ENCODE measurements around the gene GCN1. TPM values are rescaled to one million over a fixed set of nuclear protein-coding genes. Genes with fewer than 3 reads are reported as not detected.

GCN1 gene
- total RNA-seq, 1 experiment from 2014 or later: 47.4 TPM

- no peak for DNase-seq (ENCODE audit: low read depth in 1 of 2, low spot score in 2 of 2)
- no peaks in the 10 kb centered on the region for H3K4me1 ChIP-seq (replicated peaks)
- no peaks in the 10 kb centered on the region for H3K9me3 ChIP-seq (replicated peaks)
- peaks cover 45% of the 10 kb centered on the region for H3K36me3 ChIP-seq
- no peak overlapping the region for H3K4me3 ChIP-seq
- H3K27ac ChIP-seq: no peak overlapping the region
- H3K27me3 ChIP-seq (replicated peaks): no peaks in the 10 kb centered on the region
These were observed 99.2 kb downstream of the GCN1 start for GRCh38 chr12:120095331-120095730.

DNA sequence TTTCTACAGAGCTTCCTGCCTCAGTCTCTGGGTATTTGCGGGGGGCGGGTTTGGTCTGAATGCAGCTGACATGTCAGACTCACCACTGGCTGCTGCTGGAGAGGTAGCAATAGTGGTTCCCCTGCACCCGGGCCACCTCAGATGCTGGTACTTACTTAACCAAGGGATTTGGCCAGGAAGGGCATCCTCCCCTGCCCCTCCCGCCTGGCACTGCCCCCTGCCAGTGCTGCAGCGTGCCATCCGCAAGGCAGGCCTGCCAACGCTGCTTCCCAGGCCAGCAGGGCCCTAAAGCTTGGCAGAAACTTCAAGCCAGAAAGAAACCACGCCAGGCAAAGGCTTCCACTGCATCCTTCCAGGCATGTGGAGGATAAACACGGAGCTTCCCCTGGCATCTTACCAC lies 100.0 kb downstream of the GCN1 start:
- DNase-seq (ENCODE audit: low read depth in 1 of 2, low spot score in 2 of 2): no peak
- H3K27me3 ChIP-seq (replicated peaks): no peaks in the 10 kb centered on the region
- no peaks in the 10 kb centered on the region for H3K4me1 ChIP-seq (replicated peaks)
- no peak overlapping the region for H3K27ac ChIP-seq
- H3K9me3 ChIP-seq (replicated peaks): no peaks in the 10 kb centered on the region
- H3K4me3 ChIP-seq: no peak overlapping the region
- H3K36me3 ChIP-seq: peaks cover 38% of the 10 kb centered on the region

- H3K4me3 ChIP-seq: no peak overlapping the region
- no peak for DNase-seq (ENCODE audit: low read depth in 1 of 2, low spot score in 2 of 2)
- no peak overlapping the region for H3K27ac ChIP-seq
These were observed 100.7 kb downstream of the GCN1 start for GRCh38 chr12:120093592-120094355.

DNA sequence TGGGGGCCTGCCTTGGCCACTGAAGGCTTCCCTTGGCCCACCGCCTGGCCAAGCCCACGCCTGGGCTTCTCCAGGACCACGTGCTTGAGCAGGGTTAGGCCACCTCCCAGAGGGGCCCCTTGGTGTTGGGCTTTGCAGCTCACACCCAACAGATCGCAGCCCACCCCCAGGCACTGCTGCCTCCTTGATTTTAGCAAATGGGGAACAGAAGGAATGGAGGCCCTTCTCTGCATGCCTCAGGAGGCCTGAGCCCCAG lies 101.3 kb downstream of the GCN1 start:
- H3K4me1 ChIP-seq (replicated peaks): no peaks in the 10 kb centered on the region
- DNase-seq (ENCODE audit: low read depth in 1 of 2, low spot score in 2 of 2): no peak

More at GRCh38 chr12:120093592-120094355, 100.7 kb downstream of the GCN1 start:
- H3K36me3 ChIP-seq: peaks cover 33% of the 10 kb centered on the region
- no peaks in the 10 kb centered on the region for H3K27me3 ChIP-seq (replicated peaks)
- H3K9me3 ChIP-seq (replicated peaks): no peaks in the 10 kb centered on the region
- no peaks in the 10 kb centered on the region for H3K4me1 ChIP-seq (replicated peaks)

DNA sequence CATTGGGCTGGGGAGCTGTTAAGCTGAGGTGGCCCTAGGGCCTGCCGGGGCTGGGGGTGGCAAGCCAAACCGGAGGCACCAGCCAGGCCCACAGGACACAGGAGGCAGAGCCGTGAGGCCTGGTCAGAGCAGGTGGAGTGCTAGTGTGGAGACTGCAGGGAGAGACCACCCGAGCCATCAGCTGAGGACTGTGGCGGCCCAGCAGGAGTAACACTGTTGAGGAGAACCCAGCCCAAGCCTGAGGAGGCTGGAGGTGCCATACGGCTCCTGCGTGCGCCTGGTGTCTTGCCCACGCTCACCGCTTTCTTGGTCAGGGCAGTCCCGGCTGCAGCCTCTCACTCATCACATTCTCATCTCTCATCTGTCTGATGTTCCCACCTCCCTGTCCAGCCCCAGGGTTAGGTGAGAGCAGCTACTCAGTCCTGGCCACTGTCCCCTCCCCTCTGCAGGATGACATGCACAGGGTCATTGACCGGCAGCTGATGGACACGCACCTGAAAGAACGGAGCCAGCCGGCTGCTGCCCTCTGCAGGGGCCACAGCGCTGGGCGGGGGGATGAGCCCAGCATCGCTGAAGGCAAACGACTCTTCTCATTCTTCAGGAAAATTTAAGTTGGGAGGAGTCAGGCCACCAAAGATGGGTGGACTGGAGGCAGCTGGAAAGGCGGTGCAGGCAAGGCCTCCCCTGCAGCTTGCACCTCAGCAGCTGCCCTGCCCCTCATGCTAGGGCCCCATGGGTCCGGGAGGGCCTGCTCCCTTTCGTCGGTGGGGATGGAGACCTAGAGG lies 101.8 kb downstream of the GCN1 start:
- H3K27ac ChIP-seq: no peak overlapping the region
- H3K36me3 ChIP-seq: peaks cover 24% of the 10 kb centered on the region
- no peak for DNase-seq (ENCODE audit: low read depth in 1 of 2, low spot score in 2 of 2)
- no peak overlapping the region for H3K4me3 ChIP-seq
- H3K4me1 ChIP-seq (replicated peaks): no peaks in the 10 kb centered on the region; the same call in 1 of the 2 replicates
- H3K9me3 ChIP-seq (replicated peaks): no peaks in the 10 kb centered on the region
- H3K27me3 ChIP-seq (replicated peaks): no peaks in the 10 kb centered on the region

More for the DNA sequence above, 101.3 kb downstream of the GCN1 start:
- H3K27me3 ChIP-seq (replicated peaks): no peaks in the 10 kb centered on the region
- no peak overlapping the region for H3K4me3 ChIP-seq
- H3K9me3 ChIP-seq (replicated peaks): no peaks in the 10 kb centered on the region
- H3K27ac ChIP-seq: no peak overlapping the region
- peaks cover 27% of the 10 kb centered on the region for H3K36me3 ChIP-seq

- peaks cover 10% of the 10 kb centered on the region for H3K4me1 ChIP-seq (replicated peaks)
- peaks cover 14% of the 10 kb centered on the region for H3K36me3 ChIP-seq
- H3K4me3 ChIP-seq: no peak overlapping the region
- H3K27ac ChIP-seq: no peak overlapping the region
- no peak for DNase-seq (ENCODE audit: low read depth in 1 of 2, low spot score in 2 of 2)
- H3K27me3 ChIP-seq (replicated peaks): no peaks in the 10 kb centered on the region
- H3K9me3 ChIP-seq (replicated peaks): no peaks in the 10 kb centered on the region
These were observed 103.0 kb downstream of the GCN1 start for GRCh38 chr12:120091371-120092090.

DNA sequence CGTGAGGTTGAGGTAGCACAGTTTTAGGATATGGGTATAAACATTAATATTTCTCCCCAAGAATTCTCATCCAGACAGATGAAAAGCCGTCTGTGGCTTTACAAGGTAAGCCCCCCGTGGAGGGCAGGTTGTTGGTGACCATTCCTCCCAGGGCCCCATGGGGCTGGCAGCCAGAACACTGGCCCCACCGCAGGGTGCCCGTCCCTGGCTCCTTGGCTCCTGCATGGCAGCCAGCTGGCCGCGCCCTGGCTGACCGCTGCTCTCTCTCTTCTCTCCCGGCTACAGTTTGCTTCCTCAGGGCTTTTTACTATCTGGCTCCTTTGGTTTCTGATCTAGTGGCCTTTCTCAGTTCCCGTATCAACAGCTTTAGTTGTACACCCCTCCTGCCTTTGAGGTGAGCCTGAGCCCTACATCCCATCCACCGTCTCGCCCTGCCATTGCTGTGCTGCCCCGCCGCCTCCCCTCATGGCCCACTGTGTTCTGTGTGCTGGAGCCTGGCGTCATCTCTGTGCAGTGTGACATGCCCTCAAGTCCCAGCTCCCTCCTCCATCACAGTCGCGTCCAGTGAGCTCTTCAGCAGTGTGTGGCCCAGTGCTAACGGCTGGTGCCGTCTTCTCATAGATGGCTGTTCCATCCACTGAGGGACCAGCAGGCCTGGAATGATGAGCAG lies 103.8 kb downstream of the GCN1 start:
- no peak for DNase-seq (ENCODE audit: low read depth in 1 of 2, low spot score in 2 of 2)
- no peak overlapping the region for H3K4me3 ChIP-seq
- H3K27ac ChIP-seq: no peak overlapping the region
- peaks cover 12% of the 10 kb centered on the region for H3K4me1 ChIP-seq (replicated peaks)
- no peaks in the 10 kb centered on the region for H3K9me3 ChIP-seq (replicated peaks)
- peaks cover 6% of the 10 kb centered on the region; the same call in 1 of the 2 replicates for H3K36me3 ChIP-seq
- H3K27me3 ChIP-seq (replicated peaks): no peaks in the 10 kb centered on the region

DNA sequence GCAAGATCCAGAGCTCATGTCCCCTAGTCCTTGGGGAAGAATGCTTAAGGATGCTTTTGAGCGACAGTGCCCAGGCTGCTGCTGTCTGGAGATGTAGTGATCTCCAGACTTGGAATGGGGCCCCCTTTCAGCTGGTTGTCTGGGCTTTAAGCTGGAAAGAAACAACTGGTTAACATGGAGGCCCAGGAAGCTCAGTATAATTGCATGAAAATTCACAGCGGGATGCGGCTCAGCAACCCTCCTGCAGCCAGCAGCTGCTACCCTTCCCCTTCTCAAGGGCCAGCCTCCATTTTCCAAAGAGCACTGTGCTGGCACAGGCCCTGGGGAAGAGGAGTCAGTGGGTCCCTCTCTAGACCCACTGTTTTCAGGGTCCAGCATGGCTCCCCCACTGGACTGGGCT lies 104.3 kb downstream of the GCN1 start:
- DNase-seq (ENCODE audit: low read depth in 1 of 2, low spot score in 2 of 2): no peak
- H3K9me3 ChIP-seq (replicated peaks): no peaks in the 10 kb centered on the region
- H3K4me3 ChIP-seq: no peak overlapping the region

GRCh38 chr12:120089796-120090195 lies 104.7 kb downstream of the GCN1 start:
- 0 out of 2 replicates have a peak, but pooled peaks cover 5% of the 10 kb centered on the region for H3K36me3 ChIP-seq
- H3K4me1 ChIP-seq (replicated peaks): peaks cover 12% of the 10 kb centered on the region
- H3K9me3 ChIP-seq (replicated peaks): no peaks in the 10 kb centered on the region
- H3K27ac ChIP-seq: no peak overlapping the region
- no peak overlapping the region for H3K4me3 ChIP-seq
- no peak for DNase-seq (ENCODE audit: low read depth in 1 of 2, low spot score in 2 of 2)
- H3K27me3 ChIP-seq (replicated peaks): no peaks in the 10 kb centered on the region

More for the DNA sequence above, 104.3 kb downstream of the GCN1 start:
- peaks cover 12% of the 10 kb centered on the region for H3K4me1 ChIP-seq (replicated peaks)
- H3K36me3 ChIP-seq: 0 out of 2 replicates have a peak, but pooled peaks cover 5% of the 10 kb centered on the region
- H3K27ac ChIP-seq: no peak overlapping the region
- H3K27me3 ChIP-seq (replicated peaks): no peaks in the 10 kb centered on the region

DNA sequence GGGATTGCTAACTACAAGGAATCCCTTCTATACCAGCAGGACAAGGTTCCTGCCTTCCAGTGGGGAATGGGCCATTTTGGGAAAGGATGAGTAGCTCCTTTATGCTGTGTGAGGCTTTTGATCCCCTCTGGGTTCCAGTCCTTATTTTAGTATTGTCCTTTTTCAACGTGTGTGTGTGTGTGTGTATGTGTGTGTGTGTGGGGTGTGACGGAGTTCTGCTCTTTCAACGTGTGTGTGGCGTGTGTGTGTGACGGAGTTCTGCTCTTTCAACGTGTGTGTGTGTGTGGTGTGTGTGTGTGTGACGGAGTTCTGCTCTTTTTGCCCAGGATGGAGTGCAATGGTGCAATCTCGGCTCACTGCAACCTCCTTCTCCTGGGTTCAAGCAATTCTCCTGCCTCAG lies 105.4 kb downstream of the GCN1 start:
- Histone ChIP-seq H3K4me1 (replicated peaks) (peaks cover 12% of the 10 kb centered on the region), H3K4me3 (no peak overlapping the region), H3K27ac (no peak overlapping the region), H3K27me3 (replicated peaks) (no peaks in the 10 kb centered on the region), H3K36me3 (0 out of 2 replicates have a peak, but pooled peaks cover 2% of the 10 kb centered on the region), H3K9me3 (replicated peaks) (no peaks in the 10 kb centered on the region)
- DNase-seq (ENCODE audit: low read depth in 1 of 2, low spot score in 2 of 2): no peak

GRCh38 chr12:120086801-120087621 lies 107.5 kb downstream of the GCN1 start:
- Histone ChIP-seq H3K4me3 (peak overlapping the region; percentile 26), H3K9me3 (replicated peaks) (no peaks in the 10 kb centered on the region), H3K36me3 (no peaks in the 10 kb centered on the region), H3K27ac (peak overlapping the region; percentile 23; the same call in 1 of the 2 replicates), H3K4me1 (replicated peaks) (peaks cover 12% of the 10 kb centered on the region), H3K27me3 (replicated peaks) (no peaks in the 10 kb centered on the region)
- DNase-seq (ENCODE audit: low read depth in 1 of 2, low spot score in 2 of 2): peak; percentile 96 to 98

DNA sequence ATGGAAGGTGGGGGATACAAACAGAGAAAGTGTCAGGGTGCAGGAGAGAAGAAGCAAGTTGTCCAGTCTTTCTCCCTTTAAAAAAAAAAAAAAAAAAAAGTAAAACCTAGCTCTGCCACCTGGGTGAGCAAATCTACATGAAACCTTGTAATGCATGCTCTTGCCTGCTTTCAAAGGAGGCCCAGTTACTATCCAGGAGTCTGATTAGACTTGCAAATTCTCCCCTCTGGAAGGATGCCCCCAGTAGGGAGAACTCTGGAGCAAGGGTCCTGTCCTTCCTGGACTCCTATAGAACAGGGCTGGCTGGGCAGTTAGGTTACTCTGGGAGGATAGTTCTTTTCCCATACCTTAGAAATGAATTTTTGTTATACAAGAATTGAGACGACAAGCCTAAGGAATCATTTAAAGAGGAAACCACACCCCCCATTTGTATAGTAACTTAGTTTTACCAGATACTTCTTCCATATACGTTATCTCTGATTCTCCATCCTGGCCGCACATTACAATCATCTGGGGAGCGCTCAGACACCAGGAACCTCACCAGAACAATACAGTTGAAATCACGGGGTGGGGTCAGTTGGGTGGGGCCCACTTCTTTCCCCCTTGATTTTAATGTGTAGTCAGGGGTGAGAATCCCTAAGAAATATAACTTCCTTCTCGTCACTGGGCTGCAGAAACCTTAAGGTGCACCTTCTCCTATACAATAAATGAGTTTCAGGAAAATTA lies 108.4 kb downstream of the GCN1 start:
- Histone ChIP-seq H3K36me3 (no peaks in the 10 kb centered on the region), H3K27me3 (replicated peaks) (no peaks in the 10 kb centered on the region), H3K9me3 (replicated peaks) (no peaks in the 10 kb centered on the region), H3K4me1 (replicated peaks) (peaks cover 12% of the 10 kb centered on the region), H3K27ac (peak overlapping the region; percentile 23; the same call in 1 of the 2 replicates), H3K4me3 (no peak overlapping the region)
- DNase-seq (ENCODE audit: low read depth in 1 of 2, low spot score in 2 of 2): no peak
